GM12801 (cell line): ENCODE results near the gene SLC16A10.

Source experiments
- CTCF ChIP-seq: IDR thresholded peaks from one replicate; pipeline ENCODE4 v1.5.1; 2011; ENCODE audit warnings: control low read depth; ENCODE audit not compliant: insufficient read length; ENCODE audit errors: extremely low read depth

Gene SLC16A10

GRCh38 chr6:111204305-111204704, 117.0 kb downstream of the SLC16A10 start:
- no peak for TF ChIP-seq CTCF

- TF ChIP-seq CTCF = no peak
These were observed 117.6 kb downstream of the SLC16A10 start for GRCh38 chr6:111204881-111205280.

GRCh38 chr6:111205502-111205901, 118.2 kb downstream of the SLC16A10 start:
- TF ChIP-seq CTCF = no peak

- no peak for TF ChIP-seq CTCF
These were observed 120.0 kb downstream of the SLC16A10 start for GRCh38 chr6:111207141-111207858.

- TF ChIP-seq CTCF = no peak
These were observed 121.6 kb downstream of the SLC16A10 start for GRCh38 chr6:111208933-111209332.

- no peak for TF ChIP-seq CTCF
These were observed 123.0 kb downstream of the SLC16A10 start for GRCh38 chr6:111210194-111210728.

GRCh38 chr6:111211411-111212030, 124.2 kb downstream of the SLC16A10 start:
- no peak for TF ChIP-seq CTCF
